GM19438 (cell line): ENCODE results near the gene IQCK.

Experiments used
- ATAC-seq: cut with Tn5 transposase; IDR thresholded peaks from one replicate; pipeline ENCODE4 v1.9.1; 2021; ENCODE audit warnings: low read depth; ENCODE audit not compliant: unreplicated experiment

IQCK gene

DNA sequence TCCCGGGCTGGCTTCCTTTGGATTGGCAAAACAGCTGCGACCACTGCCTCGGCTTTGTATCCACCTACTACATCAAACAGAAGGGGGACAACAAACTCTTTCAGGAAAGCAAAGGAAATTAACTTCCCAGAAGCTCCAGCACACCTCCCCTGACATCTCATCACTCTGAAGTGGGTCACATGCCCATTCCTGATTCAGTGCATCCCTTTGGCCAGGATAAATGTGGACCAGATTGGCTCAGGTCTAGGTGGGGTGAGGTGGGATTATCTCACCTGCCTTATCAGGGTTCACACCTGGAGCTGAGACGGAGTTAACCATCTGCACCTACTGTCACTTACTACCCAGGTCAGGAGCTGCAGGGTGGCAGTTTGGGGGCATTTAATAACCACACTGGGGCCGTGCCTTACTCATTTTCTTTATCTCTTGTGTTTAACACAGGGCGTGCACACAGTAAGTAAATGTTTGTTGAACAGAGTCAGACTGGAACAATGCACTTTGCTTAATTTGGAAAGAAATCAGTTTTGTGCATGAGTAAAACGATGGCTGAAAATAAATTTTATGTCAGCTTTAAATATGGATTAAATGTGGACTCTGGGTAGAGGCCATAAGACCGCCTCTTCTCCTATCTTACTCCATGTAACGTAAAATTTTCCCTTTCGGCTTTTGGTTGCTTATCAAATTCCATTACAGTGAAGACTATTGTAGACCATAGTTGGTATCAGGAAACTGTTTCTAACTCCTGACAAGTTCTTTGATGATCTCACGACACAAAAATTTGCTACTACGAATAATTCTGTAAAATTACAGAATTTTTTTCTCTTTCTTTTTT, 36.0 kb downstream of the IQCK start:
- ATAC-seq: no peak

DNA sequence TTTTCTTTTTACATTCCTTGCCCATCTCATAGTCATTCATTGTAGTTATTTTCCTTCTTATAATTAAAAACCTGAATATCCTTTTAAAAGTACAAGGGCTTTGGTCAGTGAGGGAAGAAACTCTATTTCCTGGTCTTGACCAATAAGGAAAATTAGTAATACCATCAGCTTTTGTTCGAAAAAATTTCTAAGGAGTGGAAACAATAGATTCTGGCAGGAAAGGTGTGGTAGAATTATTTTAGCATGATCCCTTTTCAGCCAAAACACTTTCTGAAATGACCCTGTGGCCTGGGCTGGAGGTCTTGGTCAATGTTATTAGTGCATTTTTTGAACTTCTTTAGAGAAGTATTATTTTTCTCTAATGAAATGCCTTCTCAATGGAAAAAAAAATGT, 36.6 kb downstream of the IQCK start:
- ATAC-seq: no peak

DNA sequence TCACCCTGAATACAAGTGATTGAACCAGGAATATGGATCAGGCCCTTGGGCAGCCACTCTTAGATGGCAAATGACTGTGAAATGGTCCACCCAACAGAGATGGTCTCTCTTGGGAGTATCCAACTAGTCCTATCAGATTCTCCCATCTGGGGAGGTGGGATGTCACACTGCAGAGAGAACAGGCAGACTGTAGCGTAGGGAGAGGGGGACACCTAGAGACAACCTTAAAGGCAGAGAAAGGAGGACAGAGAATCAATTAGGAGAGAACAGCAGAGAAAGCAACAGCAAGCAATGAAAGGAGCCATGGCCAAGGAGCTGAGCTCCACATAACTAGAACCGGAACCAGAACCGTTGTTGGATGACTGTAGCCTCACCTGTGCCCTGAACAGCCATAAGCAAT, 37.2 kb downstream of the IQCK start:
- ATAC-seq: no peak

- no peak for ATAC-seq
These were observed 39.0 kb downstream of the IQCK start for GRCh38 chr16:19757026-19757425.

GRCh38 chr16:19757762-19758595, 39.9 kb downstream of the IQCK start:
- ATAC-seq: no peak

- no peak for ATAC-seq
These were observed 42.4 kb downstream of the IQCK start for GRCh38 chr16:19760356-19761060.

GRCh38 chr16:19765860-19766553, 47.9 kb downstream of the IQCK start:
- ATAC-seq: no peak

GRCh38 chr16:19766554-19766884, 48.4 kb downstream of the IQCK start:
- ATAC-seq: no peak

GRCh38 chr16:19766988-19767387, 48.9 kb downstream of the IQCK start:
- no peak for ATAC-seq

DNA sequence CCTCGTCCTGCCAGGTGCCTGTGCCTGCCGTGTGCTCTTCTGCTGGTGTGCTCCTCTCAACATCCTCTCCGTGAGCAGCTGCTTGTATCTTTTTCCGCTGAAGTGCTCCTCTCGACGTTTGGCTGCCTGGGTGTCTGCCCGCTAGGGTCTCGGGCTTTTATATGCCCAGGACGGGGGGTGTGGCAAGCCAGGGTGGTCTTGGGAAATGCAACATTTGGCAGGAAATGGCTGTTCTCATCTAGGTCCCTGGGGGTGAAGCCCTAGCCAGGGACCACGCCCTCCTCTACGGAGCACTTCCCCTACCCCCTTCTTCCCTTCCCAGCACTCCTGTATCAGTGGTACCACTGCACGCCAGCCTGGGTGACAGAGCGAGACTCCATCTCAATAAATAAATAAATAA, 49.4 kb downstream of the IQCK start:
- no peak for ATAC-seq

DNA sequence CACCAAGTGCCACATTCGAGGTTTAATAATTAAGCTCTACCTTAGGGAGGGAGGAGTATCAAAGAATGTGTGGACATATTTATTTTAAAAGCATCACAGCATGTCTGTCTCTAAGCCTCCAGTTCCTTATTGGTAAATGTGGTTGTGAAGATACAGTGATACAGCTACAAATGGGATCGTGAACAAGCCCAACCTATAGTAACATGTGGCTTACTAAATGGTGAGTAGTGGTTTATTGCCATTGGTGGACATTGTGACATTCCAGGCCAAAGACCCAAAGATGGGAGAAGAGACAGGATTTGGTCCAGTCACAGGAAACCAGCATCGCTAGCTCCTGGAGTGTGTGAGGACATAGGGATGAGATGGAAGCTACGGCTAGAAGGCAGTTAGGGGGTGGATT, 51.2 kb downstream of the IQCK start:
- ATAC-seq: no peak

GRCh38 chr16:19771040-19771439, 53.0 kb downstream of the IQCK start:
- ATAC-seq: no peak

- no peak for ATAC-seq
These were observed 53.7 kb downstream of the IQCK start for GRCh38 chr16:19771796-19772195.

- ATAC-seq: no peak
These were observed 56.0 kb downstream of the IQCK start for GRCh38 chr16:19774024-19774423.

DNA sequence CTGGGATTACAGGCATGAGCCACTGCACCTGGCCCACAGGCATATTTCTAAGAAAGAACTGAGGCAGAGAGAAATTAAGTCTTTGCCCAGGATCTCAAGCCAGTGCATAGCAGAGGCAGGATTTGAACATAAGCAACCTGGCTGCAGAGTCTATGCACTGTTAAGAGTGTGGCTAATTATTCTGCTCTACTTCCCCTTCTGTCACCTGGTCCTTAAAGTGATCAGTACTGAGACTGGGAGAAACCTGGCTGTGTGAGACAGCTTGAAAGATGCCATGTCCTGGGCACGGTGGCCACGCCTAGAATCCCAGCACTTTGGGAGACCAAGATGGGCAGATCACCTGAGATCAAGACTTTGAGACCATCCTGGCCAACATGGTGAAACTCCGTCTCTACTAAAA, 58.1 kb downstream of the IQCK start:
- no peak for ATAC-seq

DNA sequence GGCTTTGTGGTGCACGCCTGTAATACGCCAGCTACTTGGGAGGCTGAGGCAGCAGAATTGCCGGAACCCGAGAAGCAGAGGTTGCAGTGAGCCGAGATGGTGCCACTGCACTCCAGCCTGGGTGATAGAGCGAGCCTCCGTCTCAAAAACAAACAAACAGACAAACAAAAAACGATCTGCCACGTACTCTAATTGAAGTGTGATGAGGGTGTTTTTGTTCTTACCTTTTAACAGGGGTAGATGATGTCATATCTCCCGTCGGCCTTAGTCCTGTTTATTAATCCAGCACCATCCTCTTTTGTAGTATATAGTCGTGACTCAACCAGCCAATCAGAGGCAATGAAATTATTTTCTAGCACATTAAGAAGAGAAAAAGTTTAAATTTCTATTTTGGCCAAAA, 58.5 kb downstream of the IQCK start:
- ATAC-seq: no peak

DNA sequence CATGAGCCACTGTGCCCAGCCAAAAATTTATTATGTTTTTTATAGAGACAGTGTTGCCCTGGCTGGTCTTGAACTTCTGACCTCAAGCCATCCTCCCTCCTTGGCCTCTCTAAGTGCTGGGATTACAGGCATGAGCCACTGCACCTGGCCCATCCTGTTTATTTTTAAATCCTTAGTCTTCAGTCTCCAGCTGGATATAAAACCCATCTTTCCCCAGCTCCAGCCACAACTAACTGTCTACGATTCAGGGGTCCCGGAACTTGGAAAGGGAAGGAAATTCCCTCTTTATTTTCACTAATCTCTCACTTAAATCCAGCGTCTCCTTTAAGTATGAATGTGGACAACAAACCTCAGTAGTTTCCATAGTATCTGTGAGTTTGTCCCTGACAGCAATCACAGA, 62.2 kb downstream of the IQCK start:
- no peak for ATAC-seq

GRCh38 chr16:19781226-19781625, 63.2 kb downstream of the IQCK start:
- no peak for ATAC-seq

DNA sequence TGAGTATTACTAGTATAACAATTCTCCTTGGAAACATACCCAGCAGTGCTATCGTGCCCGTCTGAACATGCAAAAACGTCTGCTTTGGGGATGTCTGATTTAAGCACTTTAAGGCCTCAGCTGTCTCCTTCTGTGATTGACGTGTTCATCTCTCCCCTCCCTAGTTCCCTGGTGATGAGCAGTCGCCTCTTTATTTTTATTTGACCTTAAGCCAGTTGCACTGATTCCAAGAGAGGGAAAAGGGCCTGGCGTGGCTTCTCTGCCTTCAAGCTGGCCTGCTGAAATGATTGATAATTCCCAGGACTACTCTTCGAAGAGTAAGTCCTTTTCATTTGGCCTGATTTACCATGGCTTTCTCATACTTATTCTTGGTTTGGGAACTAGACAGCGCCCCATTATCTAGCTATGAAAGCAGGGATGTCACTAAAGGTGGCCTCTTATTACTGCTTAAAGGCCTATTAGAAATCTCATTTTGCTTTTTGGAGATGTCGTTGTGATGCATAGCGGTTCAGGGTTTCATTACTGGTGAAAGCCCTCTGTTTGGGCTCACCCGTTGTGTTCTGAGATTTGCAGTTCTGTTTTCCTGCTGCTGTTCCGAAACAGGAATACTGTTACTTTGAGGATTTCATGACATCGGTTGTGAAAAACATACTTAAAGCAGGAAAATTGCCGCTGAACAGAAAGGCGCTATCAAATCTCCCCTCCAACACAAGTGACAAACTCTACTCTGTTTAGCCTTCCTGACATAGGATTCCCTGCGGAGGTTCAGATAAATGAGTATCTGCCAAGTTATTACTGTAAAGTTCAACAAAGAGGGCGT, 65.5 kb downstream of the IQCK start:
- ATAC-seq: no peak

DNA sequence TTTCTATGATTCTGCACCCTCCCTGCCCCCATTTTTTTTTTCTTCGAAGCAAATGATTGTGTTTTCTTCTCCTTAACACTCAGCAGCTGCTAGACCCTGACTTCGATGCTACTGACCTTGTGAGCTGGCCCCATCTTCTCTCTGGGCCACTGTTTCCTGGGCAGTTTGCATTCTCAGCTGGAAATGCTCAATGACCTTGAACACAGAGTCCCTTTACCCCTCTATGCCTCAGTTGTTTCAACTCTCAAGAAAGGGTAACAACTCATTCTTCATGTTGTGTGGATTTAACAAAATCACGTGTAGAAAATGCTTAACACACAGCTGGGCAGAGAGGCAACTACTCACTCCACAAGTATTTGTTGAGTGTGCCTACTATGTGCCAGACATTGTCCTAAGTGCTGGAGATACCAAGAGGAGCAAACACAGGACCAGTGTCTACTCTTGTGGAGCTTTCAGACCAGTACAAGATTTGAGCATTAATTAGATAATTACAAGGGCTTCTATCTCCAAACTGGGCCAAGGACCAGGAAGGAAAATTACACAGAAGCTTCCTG, 66.2 kb downstream of the IQCK start:
- ATAC-seq: no peak
